ENCODE results near the gene CEACAM21.

GRCh38 chr19:41627966-41628675, 52.2 kb downstream of the CEACAM21 start:
- TF ChIP-seq EZH2 (IDR thresholded peaks at IDR 0.05; ENCODE audit: borderline replicate concordance, low read length) (no peak), CTCF (conservative IDR thresholded peaks at IDR 0.05 in 1 of 2, IDR thresholded peaks at IDR 0.05 in 1 of 2; ENCODE audit: extremely low read depth in 1 of 2, insufficient read depth in 1 of 2, low read depth in 1 of 2, low read length in 2 of 2) (no peak)
